ENCODE measurements around the gene SERPINB6.

The SERPINB6 gene

DNA sequence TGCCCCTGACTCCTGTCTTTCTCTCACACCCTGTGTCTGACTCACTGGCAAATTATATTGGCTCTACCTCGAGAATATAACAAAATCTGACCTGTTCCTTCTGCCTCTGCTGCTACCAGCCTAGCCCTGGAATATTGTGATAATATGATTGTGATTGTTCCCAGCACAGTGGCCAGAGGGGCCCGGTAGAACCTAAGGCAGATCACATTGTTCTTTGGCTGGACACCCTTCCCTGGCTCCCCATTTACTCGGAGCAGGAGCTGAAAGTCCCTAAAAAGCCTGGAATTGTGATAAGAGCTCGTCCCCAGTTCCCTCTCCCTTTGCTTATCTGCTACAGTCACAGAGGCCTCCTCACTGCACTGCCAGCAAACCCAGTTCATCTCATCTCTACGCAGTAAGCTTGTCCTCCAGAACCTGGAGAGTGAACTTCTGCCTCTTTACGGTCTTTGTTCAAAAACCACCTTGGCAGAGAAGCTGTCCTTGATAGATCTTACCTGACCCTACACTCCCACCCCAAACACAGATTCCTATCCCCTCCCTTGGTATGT is 21.8 kb downstream of the SERPINB6 start:
- 96% methylated on average over 6 of the region's 6 CpGs for WGBS (ENCODE audit: insufficient coverage)
- no peak overlapping the region for H3K27ac ChIP-seq (ENCODE audit: insufficient read depth in 1 of 2, low read depth in 1 of 2, low read length in 2 of 2, poor library complexity in 1 of 2, severe bottlenecking in 2 of 2)
- POLR2A ChIA-PET, result no interaction called here
- no peaks in the 10 kb centered on the region for H3K27me3 ChIP-seq (replicated peaks in 2 of 5; ENCODE audit: control insufficient read depth in 4 of 5, insufficient read depth in 5 of 5, low read length in 4 of 5)
- H3K36me3 ChIP-seq (ENCODE audit: control insufficient read depth in 4 of 4, insufficient read depth in 4 of 4, low read length in 3 of 4), result peaks cover 2 to 57% (median 38%) of the 10 kb centered on the region in 4 experiments
- DNase-seq, result no peak
- no peaks in the 10 kb centered on the region for H3K9me3 ChIP-seq (ENCODE audit: control extremely low read depth in 1 of 5, control insufficient read depth in 4 of 5, insufficient read depth in 2 of 5, low read depth in 1 of 5, low read length in 4 of 5)
- CTCF ChIA-PET, result interaction anchor here (0.9 to 14.0 kb wide), 8 partner anchors 11 to 167 kb away, joined by 3 to 129 read pairs (median 4); no protein-coding TSS in a partner anchor
- no peak overlapping the region for H3K4me3 ChIP-seq (ENCODE audit: control insufficient read depth in 1 of 7, extremely low read depth in 1 of 7, insufficient read depth in 4 of 7, low read depth in 2 of 7, low read length in 6 of 7)
- peaks cover 0 to 26% (median 15%) of the 10 kb centered on the region in 4 experiments for H3K4me1 ChIP-seq (ENCODE audit: control extremely low read depth in 1 of 4, control insufficient read depth in 4 of 4, insufficient read depth in 4 of 4, low read length in 3 of 4)

DNA sequence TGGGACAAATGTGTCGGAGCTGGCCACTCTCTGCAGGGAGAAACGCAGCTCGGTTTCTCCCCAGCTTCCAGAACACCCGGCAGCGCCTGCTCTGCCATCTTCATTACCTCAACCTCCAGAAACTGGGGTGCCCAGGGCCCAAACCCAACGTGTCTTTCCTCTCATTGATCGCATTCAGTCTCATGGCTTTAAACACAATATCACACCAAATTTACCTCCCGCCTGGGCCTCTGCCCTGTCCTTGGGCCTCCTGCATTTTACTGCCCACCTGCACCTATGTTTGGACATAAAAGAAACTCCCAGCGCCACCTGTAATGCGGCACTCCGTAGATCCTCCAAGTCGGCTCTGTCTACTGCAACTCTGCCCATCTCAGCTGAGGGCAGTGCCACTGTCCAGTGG is 22.2 kb downstream of the SERPINB6 start:
- peaks cover 4 to 30% (median 19%) of the 10 kb centered on the region in 4 experiments for H3K4me1 ChIP-seq (ENCODE audit: control extremely low read depth in 1 of 4, control insufficient read depth in 4 of 4, insufficient read depth in 4 of 4, low read length in 3 of 4)
- H3K36me3 ChIP-seq (ENCODE audit: control insufficient read depth in 4 of 4, insufficient read depth in 4 of 4, low read length in 3 of 4), result peaks cover 0 to 54% (median 37%) of the 10 kb centered on the region in 4 experiments
- H3K9me3 ChIP-seq (ENCODE audit: control extremely low read depth in 1 of 5, control insufficient read depth in 4 of 5, insufficient read depth in 2 of 5, low read depth in 1 of 5, low read length in 4 of 5), result no peaks in the 10 kb centered on the region
- H3K4me3 ChIP-seq (ENCODE audit: control insufficient read depth in 1 of 7, extremely low read depth in 1 of 7, insufficient read depth in 4 of 7, low read depth in 2 of 7, low read length in 6 of 7), result no peak overlapping the region
- WGBS (ENCODE audit: insufficient coverage), result 99% methylated on average over 12 of the region's 12 CpGs
- H3K27ac ChIP-seq (ENCODE audit: insufficient read depth in 1 of 2, low read depth in 1 of 2, low read length in 2 of 2, poor library complexity in 1 of 2, severe bottlenecking in 2 of 2), result no peak overlapping the region
- H3K27me3 ChIP-seq (replicated peaks in 2 of 5; ENCODE audit: control insufficient read depth in 4 of 5, insufficient read depth in 5 of 5, low read length in 4 of 5), result no peaks in the 10 kb centered on the region
- POLR2A ChIA-PET, result no interaction called here
- CTCF ChIA-PET, result interaction anchor here (1.0 to 14.0 kb wide), 7 partner anchors 17 to 176 kb away, joined by 3 to 129 read pairs (median 3); no protein-coding TSS in a partner anchor
- DNase-seq, result no peak

DNA sequence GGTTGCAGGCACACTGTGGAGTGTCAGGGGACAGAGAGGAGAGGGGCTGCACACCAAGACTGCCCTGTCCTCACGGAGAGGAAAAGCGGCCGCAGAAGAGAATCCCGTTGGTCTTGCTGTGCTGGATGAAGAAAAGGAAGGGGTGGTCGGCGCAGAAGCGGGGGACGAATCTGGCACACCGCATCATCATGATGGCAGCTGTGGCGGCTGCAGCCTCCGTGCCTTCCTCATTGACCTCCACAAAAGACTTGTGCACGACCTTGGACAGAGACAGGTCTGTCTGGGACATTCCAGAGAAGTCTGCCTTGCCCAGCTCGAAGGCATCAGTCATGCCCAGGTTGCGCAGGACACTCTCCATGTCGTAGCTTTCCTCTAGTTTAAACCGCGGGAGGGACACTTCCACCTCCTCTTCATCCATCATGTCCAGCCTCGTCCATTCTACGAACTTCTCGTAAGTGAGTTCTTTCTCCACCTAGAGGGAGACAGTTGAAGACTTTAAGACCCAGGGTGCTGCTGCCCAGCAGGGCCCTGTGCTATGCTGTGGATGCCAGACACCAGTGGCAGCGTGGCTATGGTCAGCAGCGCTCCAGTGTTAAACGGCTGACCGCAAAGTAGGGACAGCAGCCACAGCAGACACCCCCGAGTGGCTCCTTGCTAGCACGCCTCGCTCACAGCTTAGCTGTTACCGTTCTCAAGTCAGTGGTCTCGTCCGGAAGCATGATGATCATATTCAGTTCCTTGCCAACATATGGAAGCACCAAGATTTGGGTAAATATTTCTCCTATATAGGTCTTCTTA is 22.9 kb downstream of the SERPINB6 start:
- ChIA-PET CTCF (interaction anchor here (0.6 to 14.0 kb wide), 10 partner anchors 9 to 175 kb away, joined by 3 to 129 read pairs (median 3); no protein-coding TSS in a partner anchor), POLR2A (interaction anchor here (0.6 kb wide), 1 partner anchor 39 kb away, joined by 5 read pairs; no protein-coding TSS in a partner anchor)
- DNase-seq, result no peak
- H3K4me3 ChIP-seq (ENCODE audit: control insufficient read depth in 1 of 7, extremely low read depth in 1 of 7, insufficient read depth in 4 of 7, low read depth in 2 of 7, low read length in 6 of 7), result no peak overlapping the region
- 97% methylated on average over 23 of the region's 30 CpGs for WGBS (ENCODE audit: insufficient coverage)
- H3K4me1 ChIP-seq (ENCODE audit: control extremely low read depth in 1 of 4, control insufficient read depth in 4 of 4, insufficient read depth in 4 of 4, low read length in 3 of 4), result peaks cover 7 to 37% (median 25%) of the 10 kb centered on the region in 4 experiments
- no peak overlapping the region for H3K27ac ChIP-seq (ENCODE audit: insufficient read depth in 1 of 2, low read depth in 1 of 2, low read length in 2 of 2, poor library complexity in 1 of 2, severe bottlenecking in 2 of 2)
- H3K36me3 ChIP-seq (ENCODE audit: control insufficient read depth in 4 of 4, insufficient read depth in 4 of 4, low read length in 3 of 4), result peaks cover 0 to 52% (median 37%) of the 10 kb centered on the region in 4 experiments
- H3K27me3 ChIP-seq (replicated peaks in 2 of 5; ENCODE audit: control insufficient read depth in 4 of 5, insufficient read depth in 5 of 5, low read length in 4 of 5), result no peaks in the 10 kb centered on the region
- H3K9me3 ChIP-seq (ENCODE audit: control extremely low read depth in 1 of 5, control insufficient read depth in 4 of 5, insufficient read depth in 2 of 5, low read depth in 1 of 5, low read length in 4 of 5), result no peaks in the 10 kb centered on the region

DNA sequence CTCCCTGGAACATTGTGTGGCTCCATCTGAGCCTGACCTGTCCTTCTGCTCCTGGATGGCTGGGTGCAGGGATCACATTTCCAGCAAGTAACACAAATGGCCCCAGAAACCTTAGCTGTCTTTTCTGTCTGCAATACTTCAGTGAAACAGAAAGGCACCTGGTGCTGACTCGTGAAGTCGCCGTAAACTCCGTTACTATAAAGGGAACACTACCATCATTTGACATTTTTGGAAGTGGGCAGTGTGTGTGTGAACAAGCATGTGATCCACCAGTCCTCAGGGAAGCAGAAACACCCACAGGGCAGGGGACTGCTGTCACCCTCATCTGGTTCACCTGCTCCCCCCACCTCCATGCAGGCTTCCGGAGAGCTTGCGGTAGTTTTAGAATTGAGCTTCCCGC is 23.9 kb downstream of the SERPINB6 start:
- Histone ChIP-seq H3K27ac (ENCODE audit: insufficient read depth in 1 of 2, low read depth in 1 of 2, low read length in 2 of 2, poor library complexity in 1 of 2, severe bottlenecking in 2 of 2) (no peak overlapping the region), H3K9me3 (ENCODE audit: control extremely low read depth in 1 of 5, control insufficient read depth in 4 of 5, insufficient read depth in 2 of 5, low read depth in 1 of 5, low read length in 4 of 5) (no peaks in the 10 kb centered on the region), H3K4me3 (ENCODE audit: control insufficient read depth in 1 of 7, extremely low read depth in 1 of 7, insufficient read depth in 4 of 7, low read depth in 2 of 7, low read length in 6 of 7) (no peak overlapping the region), H3K27me3 (replicated peaks in 2 of 5; ENCODE audit: control insufficient read depth in 4 of 5, insufficient read depth in 5 of 5, low read length in 4 of 5) (no peaks in the 10 kb centered on the region), H3K4me1 (ENCODE audit: control extremely low read depth in 1 of 4, control insufficient read depth in 4 of 4, insufficient read depth in 4 of 4, low read length in 3 of 4) (peaks cover 11 to 42% (median 34%) of the 10 kb centered on the region in 4 experiments), H3K36me3 (ENCODE audit: control insufficient read depth in 4 of 4, insufficient read depth in 4 of 4, low read length in 3 of 4) (peaks cover 0 to 45% (median 32%) of the 10 kb centered on the region in 4 experiments)
- 60% methylated on average over 1 of the region's 7 CpGs for WGBS (ENCODE audit: insufficient coverage)
- ChIA-PET CTCF (interaction anchor here (0.6 to 14.0 kb wide), 5 partner anchors 10 to 97 kb away, joined by 3 to 129 read pairs (median 3); no protein-coding TSS in a partner anchor), POLR2A (interaction anchor here (0.6 kb wide), 1 partner anchor 40 kb away, joined by 5 read pairs; no protein-coding TSS in a partner anchor)
- DNase-seq, result no peak

DNA sequence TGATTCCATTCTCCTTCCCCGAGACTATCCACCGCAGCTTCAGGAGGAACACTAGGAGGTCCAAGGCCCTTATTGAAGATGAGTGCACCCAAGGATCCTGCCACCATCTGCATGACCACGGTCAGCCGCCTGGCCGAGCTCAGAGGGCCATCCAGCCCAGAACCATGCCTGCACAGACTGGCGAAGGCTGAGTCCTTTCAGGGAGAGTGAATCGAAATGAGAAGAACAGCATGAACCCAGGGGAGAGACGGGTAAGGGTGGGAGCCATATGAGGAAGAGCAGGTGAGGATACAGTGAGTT is 26.3 kb downstream of the SERPINB6 start:
- peak overlapping the region in 1 of 2 experiments; percentile 11 for H3K27ac ChIP-seq (ENCODE audit: insufficient read depth in 1 of 2, low read depth in 1 of 2, low read length in 2 of 2, poor library complexity in 1 of 2, severe bottlenecking in 2 of 2)
- ChIA-PET CTCF (interaction anchor here (0.9 to 14.0 kb wide), 5 partner anchors 13 to 44 kb away, joined by 3 to 129 read pairs (median 8); no protein-coding TSS in a partner anchor), POLR2A (no interaction called here)
- no peak overlapping the region for H3K4me3 ChIP-seq (ENCODE audit: control insufficient read depth in 1 of 7, extremely low read depth in 1 of 7, insufficient read depth in 4 of 7, low read depth in 2 of 7, low read length in 6 of 7)
- DNase-seq, result no peak
- no peaks in the 10 kb centered on the region for H3K27me3 ChIP-seq (replicated peaks in 2 of 5; ENCODE audit: control insufficient read depth in 4 of 5, insufficient read depth in 5 of 5, low read length in 4 of 5)
- H3K36me3 ChIP-seq (ENCODE audit: control insufficient read depth in 4 of 4, insufficient read depth in 4 of 4, low read length in 3 of 4), result peaks cover 0 to 35% (median 26%) of the 10 kb centered on the region in 4 experiments
- no peaks in the 10 kb centered on the region for H3K9me3 ChIP-seq (ENCODE audit: control extremely low read depth in 1 of 5, control insufficient read depth in 4 of 5, insufficient read depth in 2 of 5, low read depth in 1 of 5, low read length in 4 of 5)
- 96% methylated on average over 7 of the region's 8 CpGs for WGBS (ENCODE audit: insufficient coverage)
- H3K4me1 ChIP-seq (ENCODE audit: control extremely low read depth in 1 of 4, control insufficient read depth in 4 of 4, insufficient read depth in 4 of 4, low read length in 3 of 4), result peaks cover 11 to 52% (median 39%) of the 10 kb centered on the region in 4 experiments

DNA sequence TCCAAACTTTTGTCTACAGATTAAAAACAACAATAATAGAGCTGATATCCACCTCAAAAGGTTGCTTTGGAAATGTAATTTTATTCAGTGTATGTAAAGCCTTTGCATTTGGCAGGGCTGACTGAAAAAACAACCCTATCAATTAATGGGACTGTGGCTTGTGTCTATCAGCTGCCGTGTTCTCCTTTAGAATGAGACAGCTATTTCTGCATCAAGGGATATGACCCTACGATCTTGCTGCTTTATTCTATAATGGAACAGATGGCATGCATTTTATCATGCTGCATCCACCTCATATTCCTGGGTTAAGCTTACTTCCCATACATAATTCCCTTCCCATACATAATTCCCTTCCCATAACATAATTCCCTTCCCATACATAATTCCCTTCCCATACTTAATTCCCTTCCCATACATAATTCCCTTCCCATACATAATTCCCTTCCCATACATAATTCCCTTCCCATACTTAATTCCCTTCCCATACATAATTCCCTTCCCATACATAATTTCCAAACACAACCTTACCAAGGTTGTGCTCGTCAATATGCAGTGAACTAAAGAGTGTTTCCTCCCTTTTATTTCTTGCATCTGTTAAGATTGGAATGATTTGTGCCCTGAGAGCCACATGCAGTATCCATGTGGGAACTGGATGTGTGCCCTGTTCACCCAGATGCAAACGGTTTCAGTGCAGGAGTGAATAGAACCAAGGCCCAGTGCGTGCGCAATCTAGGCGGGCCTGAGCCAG is 26.8 kb downstream of the SERPINB6 start:
- H3K36me3 ChIP-seq (ENCODE audit: control insufficient read depth in 4 of 4, insufficient read depth in 4 of 4, low read length in 3 of 4), result peaks cover 0 to 30% (median 23%) of the 10 kb centered on the region in 4 experiments
- H3K27ac ChIP-seq (ENCODE audit: insufficient read depth in 1 of 2, low read depth in 1 of 2, low read length in 2 of 2, poor library complexity in 1 of 2, severe bottlenecking in 2 of 2), result peak overlapping the region in 1 of 2 experiments; percentile 77
- peaks cover 11 to 52% (median 39%) of the 10 kb centered on the region in 4 experiments for H3K4me1 ChIP-seq (ENCODE audit: control extremely low read depth in 1 of 4, control insufficient read depth in 4 of 4, insufficient read depth in 4 of 4, low read length in 3 of 4)
- no peaks in the 10 kb centered on the region for H3K27me3 ChIP-seq (replicated peaks in 2 of 5; ENCODE audit: control insufficient read depth in 4 of 5, insufficient read depth in 5 of 5, low read length in 4 of 5)
- CTCF ChIA-PET, result interaction anchor here (0.9 to 14.0 kb wide), 12 partner anchors 7 to 206 kb away, joined by 3 to 129 read pairs (median 4); no protein-coding TSS in a partner anchor
- H3K4me3 ChIP-seq (ENCODE audit: control insufficient read depth in 1 of 7, extremely low read depth in 1 of 7, insufficient read depth in 4 of 7, low read depth in 2 of 7, low read length in 6 of 7), result no peak overlapping the region
- POLR2A ChIA-PET, result no interaction called here
- 79% methylated on average over 6 of the region's 7 CpGs for WGBS (ENCODE audit: insufficient coverage)
- peak; percentile 22 to 82 (median 67) for DNase-seq
- no peaks in the 10 kb centered on the region for H3K9me3 ChIP-seq (ENCODE audit: control extremely low read depth in 1 of 5, control insufficient read depth in 4 of 5, insufficient read depth in 2 of 5, low read depth in 1 of 5, low read length in 4 of 5)

Data from common myeloid progenitor, CD34-positive (primary cell).